Suprapubic skin (tissue), 4 donors: ENCODE results near the gene PTK6.

Source experiments
- EP300 ChIP-seq: sonication (generic); formaldehyde crosslinking; IDR thresholded peaks from one replicate; pipeline ENCODE4 v1.6.1; 2017; ENCODE audit warnings: antibody characterized with exemption
- POLR2A ChIP-seq, 2 donors: fragments of 450-650 bp; IDR thresholded peaks; one replicate each; pipeline ENCODE4 v1.6.1; 2017; ENCODE audit warnings: antibody characterized with exemption in 2 of 2, mild to moderate bottlenecking in 2 of 2, moderate library complexity in 2 of 2
- POLR2AphosphoS5 ChIP-seq, 3 donors: sonication (generic); formaldehyde crosslinking; IDR thresholded peaks; one replicate each; pipeline ENCODE4 v1.6.1; 2017; ENCODE audit warnings: antibody characterized with exemption in 3 of 3
- TF ChIP-seq, protein P1 (sequence below), 2 donors: fragments of 200-600 bp in 1 of 2; fragments of 450-650 bp in 1 of 2; sonication (generic) in 1 of 2; IDR thresholded peaks; one replicate each; pipeline ENCODE4 v1.5.1; 2016 to 2019; ENCODE audit warnings: antibody characterized with exemption in 2 of 2, mild to moderate bottlenecking in 1 of 2, moderate library complexity in 1 of 2

DNA sequence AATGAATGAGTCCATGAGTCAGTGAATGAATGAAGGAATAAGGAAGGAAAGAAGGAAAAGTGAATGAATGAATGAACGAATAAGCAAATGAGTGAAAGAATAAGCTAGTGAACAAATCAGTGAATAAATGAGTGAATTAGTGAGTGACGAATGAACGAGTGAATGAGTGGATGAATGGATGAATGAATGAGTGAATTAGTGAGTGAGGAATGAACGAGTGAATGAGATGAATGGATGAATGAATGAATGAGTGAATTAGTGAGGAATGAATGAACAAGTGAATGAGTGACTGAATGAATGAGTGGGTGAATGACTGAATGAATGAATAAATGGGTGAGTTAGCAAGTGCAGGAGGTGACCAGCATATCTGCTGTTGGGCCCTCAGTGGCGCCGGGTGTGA is 6.6 kb upstream of the PTK6 start:
- TF ChIP-seq POLR2A (IDR thresholded peaks at IDR 0.05) = no peak
- TF ChIP-seq, protein P1, sequence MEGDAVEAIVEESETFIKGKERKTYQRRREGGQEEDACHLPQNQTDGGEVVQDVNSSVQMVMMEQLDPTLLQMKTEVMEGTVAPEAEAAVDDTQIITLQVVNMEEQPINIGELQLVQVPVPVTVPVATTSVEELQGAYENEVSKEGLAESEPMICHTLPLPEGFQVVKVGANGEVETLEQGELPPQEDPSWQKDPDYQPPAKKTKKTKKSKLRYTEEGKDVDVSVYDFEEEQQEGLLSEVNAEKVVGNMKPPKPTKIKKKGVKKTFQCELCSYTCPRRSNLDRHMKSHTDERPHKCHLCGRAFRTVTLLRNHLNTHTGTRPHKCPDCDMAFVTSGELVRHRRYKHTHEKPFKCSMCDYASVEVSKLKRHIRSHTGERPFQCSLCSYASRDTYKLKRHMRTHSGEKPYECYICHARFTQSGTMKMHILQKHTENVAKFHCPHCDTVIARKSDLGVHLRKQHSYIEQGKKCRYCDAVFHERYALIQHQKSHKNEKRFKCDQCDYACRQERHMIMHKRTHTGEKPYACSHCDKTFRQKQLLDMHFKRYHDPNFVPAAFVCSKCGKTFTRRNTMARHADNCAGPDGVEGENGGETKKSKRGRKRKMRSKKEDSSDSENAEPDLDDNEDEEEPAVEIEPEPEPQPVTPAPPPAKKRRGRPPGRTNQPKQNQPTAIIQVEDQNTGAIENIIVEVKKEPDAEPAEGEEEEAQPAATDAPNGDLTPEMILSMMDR (IDR thresholded peaks at IDR 0.05) = no peak
- no peak for TF ChIP-seq POLR2AphosphoS5 (IDR thresholded peaks at IDR 0.05)
- TF ChIP-seq EP300 = no peak
